HG03432 (cell line): ENCODE data around the gene SUSD3.
"Not testable (repeated sequence)": the region's sequence is repeated elsewhere in the genome, so short reads cannot be mapped to it uniquely, and the experiment has no call there.

ENCODE experiments used
- ATAC-seq: cut with Tn5 transposase; IDR thresholded peaks from one replicate; pipeline ENCODE4 v1.9.1; 2021; ENCODE audit warnings: mild to moderate bottlenecking, moderate library complexity; ENCODE audit not compliant: unreplicated experiment

The SUSD3 gene

DNA sequence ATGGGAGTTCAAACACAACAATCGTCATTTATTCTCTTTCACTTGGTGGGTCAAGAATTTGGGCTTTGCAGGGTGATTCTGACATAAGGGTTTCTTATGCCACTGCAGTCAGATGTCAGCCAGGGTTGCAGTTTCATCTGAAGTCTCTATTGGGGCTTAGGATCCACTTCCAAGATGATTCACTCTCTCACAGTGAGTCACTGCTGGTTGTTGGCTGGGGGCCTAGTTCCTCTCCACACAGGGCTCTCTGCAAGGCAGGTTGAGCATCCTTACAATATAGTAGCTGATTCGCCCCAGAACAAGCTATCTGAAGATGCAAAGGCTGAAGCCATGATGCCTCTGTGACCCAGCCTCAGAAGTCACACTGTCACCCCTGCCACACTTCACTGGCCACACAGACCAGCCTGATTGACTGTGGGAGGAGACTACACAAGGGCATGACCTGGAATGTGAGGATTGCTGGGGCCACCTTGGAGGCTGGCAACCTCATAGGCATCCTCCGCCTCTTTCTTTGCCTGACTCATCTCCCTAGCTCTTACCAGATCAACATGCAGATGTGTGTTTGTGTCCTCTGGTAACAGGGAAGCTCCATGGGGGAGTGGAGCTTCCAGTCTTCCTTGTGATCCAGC lies 33.1 kb downstream of the SUSD3 start:
- ATAC-seq = no peak

DNA sequence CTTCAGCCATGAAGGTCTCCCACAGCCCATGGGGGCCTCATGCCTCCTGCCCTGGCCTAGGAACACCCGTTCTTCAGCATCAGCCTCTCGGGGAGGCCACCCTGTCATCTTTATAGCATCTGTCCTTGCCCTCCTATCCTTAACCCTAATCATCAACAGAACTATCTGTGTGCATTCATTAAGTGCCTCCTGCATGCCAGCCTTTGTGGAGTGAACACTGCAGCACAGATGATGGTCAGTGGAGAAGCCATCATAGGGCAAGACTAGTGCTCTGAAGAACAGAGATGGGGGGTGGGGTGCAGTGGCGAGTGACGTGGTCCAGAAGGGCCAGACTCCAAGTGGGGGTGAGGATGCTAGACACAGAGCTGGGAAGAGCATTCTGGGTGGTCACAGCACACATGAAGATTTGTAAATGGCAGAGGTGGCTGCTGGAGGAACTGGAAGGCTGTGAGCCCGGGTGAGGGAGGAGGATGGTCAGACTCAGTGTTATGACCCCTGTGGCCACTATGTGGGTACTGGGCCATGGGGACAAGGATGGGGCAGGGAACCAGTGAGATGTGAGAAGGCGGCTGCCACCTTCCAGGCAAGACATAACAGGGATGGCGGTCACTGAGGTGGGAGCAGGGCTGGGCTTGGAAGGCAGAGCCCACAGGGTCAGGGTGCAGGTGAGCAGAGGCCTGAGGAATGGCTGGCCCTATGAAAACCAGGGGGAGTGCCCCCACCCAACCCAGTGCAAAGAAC lies 33.9 kb downstream of the SUSD3 start:
- ATAC-seq = no peak

DNA sequence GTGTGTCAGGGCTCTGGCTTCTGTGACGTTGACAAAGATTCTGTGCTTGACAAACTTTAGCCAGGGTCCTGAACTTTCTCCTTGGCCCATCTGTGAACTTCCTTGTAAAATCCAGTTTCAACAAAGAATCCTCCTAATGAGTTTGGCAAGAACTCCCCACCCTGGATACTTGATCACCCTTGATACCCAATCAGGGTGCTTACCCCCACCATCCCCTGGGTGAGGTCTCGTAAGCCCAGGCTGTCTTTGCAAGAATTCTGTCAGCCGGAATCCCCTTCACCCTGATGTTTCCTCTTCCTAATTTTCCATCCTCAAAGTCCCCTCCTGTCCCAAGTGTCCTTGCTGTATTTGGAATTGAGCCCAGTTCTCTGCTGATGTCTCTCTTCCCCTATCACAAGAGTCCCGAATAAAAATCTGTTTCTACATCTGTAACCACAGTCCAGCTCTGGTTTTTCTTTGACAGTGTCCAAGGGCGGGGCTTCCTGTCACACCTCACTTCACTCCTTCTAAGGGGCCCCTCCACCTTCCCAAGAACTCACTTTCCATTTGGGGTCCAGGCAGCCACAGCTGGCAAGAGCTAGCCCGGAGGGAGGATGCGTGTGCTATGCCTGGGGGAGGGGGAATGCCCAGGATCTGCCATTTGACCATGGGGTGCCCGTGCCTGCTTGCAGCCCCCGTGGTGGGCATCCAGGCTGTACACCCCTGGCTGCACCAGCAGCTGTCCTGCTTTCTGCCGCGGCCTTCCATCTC lies 34.8 kb downstream of the SUSD3 start:
- no peak for ATAC-seq

DNA sequence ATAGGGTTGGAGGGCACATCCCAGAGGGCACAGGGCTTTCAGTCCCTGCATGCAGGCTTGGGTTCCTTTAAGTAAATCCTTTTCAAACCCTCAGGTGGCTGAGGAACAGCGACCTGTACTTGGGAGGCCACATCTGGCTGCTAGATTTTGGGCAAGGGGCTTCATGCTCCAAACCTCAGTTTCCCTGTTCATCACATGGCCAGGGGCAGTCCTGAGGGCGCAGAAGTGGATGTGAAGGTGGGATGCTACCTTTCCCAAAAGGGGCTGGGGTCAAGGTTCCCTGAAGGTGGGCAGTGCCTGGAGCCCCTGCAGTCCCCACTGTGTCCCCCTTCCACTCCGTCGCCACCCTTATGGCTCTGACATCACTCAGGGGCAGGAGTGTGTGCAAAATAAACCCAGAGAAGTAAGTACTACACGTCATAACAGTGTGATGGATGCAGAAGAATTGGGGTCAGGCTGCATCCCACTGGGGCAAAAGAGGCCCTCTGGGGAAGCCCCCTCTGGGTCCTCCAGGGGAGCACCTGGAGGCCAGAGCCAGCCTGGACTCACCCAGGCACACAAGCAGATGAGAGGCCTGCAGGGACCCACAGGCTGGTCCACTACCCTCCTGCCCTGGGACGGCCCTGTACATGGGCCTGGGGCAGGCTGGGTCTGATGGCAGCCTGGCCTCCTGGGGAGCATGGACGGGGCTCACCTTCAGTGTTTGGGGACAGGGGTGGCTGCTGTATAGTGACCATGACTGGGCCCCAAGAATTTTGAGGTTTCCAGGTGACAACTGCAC lies 35.6 kb downstream of the SUSD3 start:
- no peak for ATAC-seq

DNA sequence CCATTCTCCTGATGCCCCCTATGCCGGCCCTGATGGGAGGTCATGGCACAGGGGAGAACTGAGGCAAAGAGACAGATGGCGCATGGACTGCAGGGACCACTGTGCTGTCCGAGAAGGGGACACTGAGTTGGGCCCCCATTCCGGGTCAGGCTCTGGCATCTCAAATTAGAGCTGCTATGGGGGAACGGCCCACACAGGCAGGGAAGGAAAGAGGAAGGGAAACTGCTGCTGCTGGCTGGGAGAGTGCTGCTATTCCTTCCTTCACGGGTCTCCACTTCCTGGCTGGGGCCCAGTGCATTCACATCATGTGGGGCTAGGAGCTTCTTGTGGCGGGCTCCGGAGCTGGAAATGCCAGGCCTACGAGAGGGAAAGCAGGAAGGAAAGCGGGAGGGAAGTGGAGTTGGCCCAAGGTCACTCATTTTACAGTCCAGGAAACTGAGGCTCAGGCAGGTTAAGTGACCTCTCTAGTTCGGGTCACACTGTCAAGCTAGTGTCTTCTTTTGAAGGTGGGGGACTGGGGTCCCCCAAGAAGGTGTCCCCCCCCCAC lies 36.2 kb downstream of the SUSD3 start:
- peak; percentile 11 for ATAC-seq

DNA sequence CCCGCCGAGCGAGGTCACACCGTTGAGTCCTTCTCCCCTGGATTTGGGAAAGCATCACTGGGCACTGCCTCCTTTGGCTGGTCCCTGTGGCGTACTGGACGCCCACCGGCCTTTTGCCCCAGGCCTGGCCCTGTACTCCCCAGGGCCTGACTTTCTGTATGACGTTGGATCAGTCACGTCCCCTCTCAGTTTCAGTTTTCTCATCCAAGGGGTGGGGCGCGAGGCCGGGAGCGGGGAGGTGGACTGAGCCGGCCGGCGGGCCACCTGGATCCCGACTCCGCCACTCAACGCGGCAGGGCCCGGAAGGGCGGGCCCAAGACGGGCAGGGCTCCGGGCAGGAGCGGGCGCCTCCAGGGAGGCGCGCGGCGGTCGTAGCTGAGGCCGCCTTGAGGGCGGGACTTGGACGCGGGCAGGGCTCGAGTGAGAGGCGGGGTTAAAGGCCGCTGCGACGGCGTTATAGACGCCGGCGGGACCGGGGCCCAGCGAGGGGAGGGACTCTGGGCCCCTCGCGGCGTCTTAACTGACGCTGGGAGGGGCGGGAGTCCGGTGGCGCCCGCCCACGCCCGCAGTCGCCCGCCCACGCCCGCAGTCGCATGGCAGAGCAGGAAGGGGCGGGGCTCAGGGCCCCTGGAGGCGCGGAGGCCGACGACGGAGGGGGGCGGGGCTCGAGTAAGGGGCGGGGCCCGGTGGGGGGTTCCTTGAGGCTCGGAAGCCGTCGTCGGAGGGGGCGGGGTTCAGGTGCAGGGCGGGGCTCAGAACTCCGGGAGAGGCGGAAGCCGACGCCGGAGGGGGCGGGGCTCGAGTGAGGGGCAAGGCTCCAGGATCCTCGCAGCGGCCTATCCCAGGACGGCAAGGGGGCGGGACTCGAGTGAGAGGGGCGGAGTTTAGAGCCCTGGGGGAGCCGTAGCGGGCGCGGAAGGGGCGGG lies 37.0 kb downstream of the SUSD3 start:
- peak; percentile 62 for ATAC-seq

DNA sequence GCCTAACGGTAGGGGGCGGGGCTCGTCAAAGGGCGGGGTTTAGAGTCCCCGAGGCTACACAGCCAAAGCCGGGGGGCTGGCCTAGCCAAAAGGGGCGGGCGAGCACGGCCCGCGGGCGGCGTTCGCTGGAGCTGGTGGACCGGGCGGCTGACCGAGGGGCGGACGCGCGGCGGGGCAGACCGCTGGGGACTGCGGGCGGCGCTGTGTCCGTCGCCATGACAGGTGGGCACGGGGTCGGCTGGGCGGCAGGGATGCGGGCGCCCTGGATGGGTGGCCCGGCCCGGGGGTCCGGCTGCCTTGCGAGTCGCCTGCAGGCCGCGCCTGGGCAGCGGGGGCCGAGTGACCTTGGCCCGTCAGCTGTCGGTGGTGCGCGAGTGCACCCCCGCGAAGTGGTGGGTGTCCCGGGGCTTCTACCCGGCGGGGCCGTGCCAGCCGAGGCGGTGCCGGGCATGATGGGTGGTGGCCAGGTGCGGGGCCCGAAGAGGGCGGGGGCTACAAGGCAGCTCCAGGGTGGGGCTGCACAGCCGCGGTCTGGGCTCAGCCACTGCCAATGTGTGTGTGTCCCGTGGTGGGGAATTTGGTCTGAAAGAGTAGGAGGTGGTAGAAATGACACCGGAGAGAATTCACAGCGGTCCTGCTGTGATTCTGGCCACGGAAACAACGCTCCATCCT lies 37.8 kb downstream of the SUSD3 start, which contains the start of gene CARD19:
CARD19 (plus strand) TSS at position 87 of the 672 bp plus-strand sequence; CDS start at position 216, 129 bp downstream.
- peak; percentile 53 for ATAC-seq

DNA sequence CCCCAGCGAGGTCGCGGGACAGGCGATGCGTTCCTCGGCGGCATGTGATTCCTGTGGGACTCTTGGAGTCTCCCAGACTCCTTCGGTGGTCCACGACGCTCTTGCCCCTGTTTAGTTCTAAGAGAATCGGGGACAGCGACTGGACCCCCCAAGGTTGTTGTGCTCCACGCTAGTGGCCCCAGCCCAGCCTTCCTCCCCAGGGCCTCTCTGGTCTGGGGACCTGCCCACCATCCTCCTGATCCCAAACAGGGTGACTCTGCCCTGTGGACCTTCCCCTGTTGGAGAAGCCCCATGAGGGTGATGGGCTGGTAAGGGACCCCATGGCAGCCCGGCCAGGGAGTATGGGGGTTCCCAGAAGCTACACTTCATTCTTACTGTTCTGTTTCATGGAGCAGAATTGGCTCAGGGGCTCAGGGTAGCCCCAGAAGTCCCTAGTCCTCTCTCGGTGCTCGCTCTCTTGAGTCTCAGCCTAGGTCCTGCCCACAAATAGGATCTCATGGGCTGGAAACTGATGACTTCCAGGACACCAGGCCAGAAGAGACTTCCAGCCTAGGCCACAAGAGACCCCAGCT lies 38.4 kb downstream of the SUSD3 start:
- no peak for ATAC-seq

DNA sequence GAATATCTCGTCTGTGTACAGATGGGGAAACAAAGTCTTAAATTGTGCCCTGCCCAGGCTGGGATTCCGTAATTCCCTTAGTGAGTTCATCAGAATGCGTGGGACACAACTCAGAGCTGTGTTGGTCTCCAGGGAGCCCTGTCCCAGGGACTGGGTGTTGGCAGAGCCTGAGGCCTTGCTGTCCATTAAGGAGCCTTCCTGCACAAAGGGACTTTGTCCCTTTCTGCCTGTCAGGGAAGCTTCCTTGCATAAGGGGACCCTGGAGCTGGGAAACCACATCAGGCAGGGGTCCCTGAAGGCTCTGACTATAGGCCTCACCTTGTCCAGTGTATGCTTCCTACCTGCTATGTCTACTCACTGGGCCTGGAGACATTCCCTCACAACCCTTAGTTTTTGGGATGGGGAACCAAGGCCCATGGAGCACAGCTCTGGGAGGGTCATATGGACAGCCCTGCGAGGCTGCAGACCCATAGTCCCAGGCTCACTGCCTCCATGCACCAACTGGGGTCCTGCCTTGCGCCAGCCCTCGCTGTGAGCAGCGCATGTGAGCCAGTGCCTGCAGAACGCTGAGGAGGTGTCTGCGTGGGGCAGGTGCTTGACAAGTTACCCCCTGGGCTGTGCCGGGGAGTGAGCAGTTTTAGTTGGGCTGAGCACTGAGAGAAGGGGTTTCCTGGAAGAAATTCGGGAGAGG lies 39.2 kb downstream of the SUSD3 start:
- no peak for ATAC-seq

DNA sequence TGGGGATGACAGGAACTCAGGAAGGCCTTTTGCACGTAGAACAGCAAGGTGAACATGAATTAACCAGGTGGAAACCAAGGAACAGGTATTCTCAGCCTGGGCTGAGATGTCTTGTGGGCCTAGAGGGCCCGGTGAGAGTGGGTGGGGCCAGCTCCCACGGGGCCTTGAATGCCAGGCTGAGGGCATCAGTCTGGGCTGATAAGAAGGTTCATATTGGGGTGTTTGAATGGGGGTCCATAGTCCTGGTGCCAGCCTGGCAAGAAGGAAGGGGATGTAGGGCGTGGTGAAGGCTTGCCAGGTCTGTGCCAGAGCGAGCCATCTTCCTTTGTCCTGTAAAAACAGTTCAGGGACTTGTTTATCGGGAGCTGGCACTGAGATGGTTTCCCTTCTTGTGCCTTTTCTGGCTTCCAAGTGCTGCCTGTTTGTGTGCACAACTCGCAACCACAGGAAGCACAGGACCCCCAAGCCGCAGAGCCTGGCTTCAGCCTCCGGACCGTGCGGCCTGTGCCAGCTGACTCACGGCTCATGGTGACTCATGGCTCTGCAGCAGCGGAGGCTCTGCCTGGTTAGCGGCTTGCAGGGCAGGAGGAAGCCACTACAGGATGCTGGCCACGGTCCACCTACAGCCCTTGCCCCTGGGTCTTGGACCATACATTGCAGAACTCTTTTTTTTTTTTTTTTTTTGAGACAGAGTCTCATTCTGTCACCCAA lies 39.9 kb downstream of the SUSD3 start:
- ATAC-seq = no peak

DNA sequence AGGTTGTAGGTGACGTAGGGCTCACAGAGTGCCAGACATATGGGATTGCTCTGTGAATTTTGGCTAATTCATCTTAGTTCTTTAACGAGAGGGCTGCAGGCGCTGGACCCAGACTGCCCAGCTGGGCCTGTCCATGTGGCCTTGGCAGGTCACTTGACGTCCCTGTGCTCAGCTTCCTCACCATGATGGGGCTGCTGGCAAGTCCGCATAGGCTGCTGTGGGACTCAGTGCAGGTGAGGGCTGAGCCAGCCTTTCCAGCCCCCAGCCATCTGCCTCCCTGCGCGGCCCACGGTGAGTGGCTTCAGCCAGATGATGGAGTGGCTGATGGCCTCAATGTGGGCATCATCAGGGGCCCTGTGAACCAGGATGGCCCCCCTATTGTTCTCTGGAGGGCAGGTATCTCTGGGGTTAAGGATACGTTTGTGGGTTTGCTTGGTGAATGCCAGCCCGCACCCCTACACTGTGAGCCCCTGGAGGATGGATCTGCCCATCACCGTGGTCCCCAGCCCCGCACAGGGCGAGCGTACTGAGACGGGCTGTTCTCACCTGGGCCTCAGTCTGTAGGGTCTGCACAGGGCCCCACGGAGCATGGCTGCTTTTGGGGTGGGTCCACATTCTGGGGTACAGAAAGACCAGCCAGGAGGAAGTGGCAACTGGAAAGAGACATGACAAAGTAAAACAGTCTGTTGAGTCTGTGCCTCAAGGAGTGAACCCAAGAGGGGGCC lies 41.2 kb downstream of the SUSD3 start:
- no peak for ATAC-seq

DNA sequence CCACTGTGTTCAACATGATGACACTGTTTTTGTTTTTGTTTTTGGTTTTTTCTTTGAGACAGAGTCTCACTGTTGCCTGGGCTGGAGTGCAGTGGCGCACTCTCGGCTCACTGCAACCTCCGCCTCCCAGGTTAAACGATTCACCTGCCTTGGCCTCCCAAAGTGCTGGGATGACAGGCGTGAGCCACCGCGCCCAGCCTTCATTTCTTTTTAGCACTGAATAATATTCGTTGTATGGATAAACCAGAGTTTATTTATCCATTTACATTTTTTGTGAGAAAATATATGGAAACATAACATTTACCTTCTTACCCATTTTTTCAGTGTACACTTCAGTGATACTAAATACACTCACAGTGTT lies 41.8 kb downstream of the SUSD3 start:
- no peak for ATAC-seq

DNA sequence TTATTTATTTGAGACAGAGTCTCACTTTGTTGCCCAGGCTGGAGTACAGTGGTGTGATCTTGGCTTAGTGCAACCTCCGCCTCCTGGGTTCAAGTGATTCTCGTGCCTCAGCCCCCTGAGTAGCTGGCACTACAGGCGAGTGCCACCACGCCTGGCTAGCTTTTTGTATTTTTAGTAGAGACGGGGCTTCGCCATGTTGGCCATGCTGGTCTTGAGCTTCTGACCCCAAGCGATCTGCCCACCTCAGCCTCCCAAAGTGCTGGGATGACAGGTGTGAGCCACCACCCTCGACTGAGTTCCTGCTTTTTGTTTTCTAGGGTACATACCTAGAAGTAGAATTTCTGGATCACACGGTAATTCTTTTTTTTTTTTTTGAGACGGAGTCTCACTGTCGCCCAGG lies 42.6 kb downstream of the SUSD3 start:
- not testable (repeated sequence) for ATAC-seq

DNA sequence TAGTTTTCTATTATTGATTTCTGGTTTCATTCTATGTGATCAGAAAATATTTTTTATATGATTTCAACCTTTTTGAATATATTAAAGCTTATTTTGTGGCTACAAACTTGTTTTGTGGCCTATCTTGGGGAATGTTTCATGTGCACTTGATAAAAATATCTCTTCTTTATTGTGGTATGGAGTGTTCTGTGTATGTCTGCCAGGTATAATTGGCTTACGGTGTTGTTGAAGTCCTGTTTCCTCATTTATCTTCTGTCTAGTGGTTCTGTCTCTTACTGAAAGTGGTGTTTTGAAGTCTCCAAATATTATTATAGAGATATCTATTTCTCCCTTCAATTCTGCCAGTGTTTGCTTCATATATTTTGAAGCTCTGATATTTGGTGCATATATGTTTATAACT lies 47.1 kb downstream of the SUSD3 start:
- no peak for ATAC-seq

DNA sequence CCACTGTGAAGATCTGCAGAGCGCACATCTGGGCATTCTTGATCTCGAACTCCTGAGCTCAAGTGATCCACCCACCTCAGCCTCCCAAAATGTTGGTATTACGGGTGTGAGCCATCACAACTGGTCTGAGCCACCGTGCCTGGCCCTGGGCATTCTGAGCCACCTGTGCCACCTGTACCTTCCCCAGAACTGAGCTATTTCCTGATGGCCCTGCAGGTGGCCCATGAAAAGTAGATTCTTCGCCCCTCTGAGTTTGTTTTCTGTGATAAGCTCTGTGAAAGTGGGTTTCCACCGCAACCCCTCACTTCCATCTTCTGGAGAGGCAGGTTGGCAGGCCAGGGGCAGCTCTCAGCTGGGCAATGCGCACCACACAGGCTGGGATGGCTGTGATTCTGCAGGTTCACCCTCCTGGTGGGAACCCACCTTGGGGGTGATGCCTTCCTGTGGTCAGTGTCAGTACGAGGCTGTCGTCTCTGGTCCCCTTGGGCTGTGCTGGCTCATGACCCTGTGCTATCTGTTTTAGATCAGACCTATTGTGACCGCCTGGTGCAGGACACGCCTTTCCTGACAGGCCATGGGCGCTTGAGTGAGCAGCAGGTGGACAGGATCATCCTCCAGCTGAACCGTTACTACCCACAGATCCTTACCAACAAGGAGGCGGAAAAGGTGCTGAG lies 48.8 kb downstream of the SUSD3 start:
- no peak for ATAC-seq

DNA sequence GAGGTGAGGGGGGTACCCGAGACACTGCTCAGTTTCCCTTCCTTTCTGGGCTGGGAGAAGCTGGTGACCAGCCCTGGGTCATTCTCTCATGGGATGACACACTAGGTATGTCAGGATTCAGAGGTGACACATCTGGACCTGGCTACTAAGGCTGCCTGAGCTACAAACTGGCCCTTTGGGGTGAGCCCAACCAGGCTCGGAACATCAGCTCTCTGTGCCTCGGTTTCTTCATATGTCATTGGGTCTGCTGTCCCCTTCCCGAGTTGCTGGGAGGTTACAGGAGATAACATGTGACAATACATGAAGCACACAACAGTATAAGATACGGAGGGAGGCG lies 49.3 kb downstream of the SUSD3 start:
- ATAC-seq = no peak
